ENCODE results near the gene OXLD1.
A peak's percentile ranks its signal among the peaks of the same experiment; 100 is the strongest.
"Not testable (repeated sequence)": the region's sequence is repeated elsewhere in the genome, so short reads cannot be mapped to it uniquely, and the experiment has no call there.

Gene OXLD1

DNA sequence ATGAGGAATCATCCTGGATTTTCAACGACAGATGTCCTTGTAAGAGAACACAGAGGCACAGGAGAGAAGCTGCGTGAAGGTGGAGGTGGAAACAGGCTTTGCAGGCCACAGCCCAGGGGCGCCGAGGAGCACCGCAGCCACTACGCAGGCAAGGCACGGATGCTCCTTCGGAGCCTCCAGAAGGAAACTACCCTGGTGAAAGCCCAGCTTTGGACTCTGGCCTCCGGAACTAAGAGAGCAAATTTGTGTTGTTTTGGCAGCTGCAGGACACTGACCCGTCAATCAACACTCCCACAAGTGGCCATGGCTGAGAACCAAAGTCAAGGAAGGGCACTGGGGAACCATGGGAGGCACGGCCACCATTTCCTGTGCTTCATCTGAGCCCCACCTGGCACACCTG is 13.7 kb upstream of the OXLD1 start:
- WGBS (ENCODE audit: extremely low coverage, insufficient coverage, low lambda C conversion rate) = no CpG with 5 or more reads among the region's 11 CpGs
- no peak overlapping the region for H2BK15ac ChIP-seq (replicated peaks; ENCODE audit: low read depth)
- no peak overlapping the region for H3K9ac ChIP-seq (ENCODE audit: low read length)
- no peak overlapping the region for H2AK5ac ChIP-seq (ENCODE audit: low read length)
- H3K18ac ChIP-seq (ENCODE audit: low read length) = no peak overlapping the region
- peaks cover 3% of the 10 kb centered on the region for H3K4me1 ChIP-seq (ENCODE audit: control insufficient read depth, low read depth, low read length)
- no peaks in the 10 kb centered on the region for H3K36me3 ChIP-seq (ENCODE audit: control insufficient read depth, insufficient read depth, low read length)
- H3K27me3 ChIP-seq (ENCODE audit: insufficient read depth, low read length, poor library complexity) = no peaks in the 10 kb centered on the region
- peaks cover 26% of the 10 kb centered on the region for H3K79me2 ChIP-seq (ENCODE audit: control insufficient read depth, insufficient read depth, low read length)
- H3K23ac ChIP-seq (ENCODE audit: low read length) = no peak overlapping the region
- H3K4me3 ChIP-seq (ENCODE audit: low read length) = no peak overlapping the region
- H3K79me1 ChIP-seq (ENCODE audit: low read length) = peaks cover 8% of the 10 kb centered on the region
- H4K8ac ChIP-seq (ENCODE audit: low read depth, low read length) = no peak overlapping the region
- H4K5ac ChIP-seq (ENCODE audit: low read length) = no peak overlapping the region
- no peak for DNase-seq
- H3K4me2 ChIP-seq (ENCODE audit: low read length) = no peak overlapping the region
- no peak overlapping the region for H3K56ac ChIP-seq (ENCODE audit: low read length)
- no peak overlapping the region for H3K4ac ChIP-seq (ENCODE audit: low read depth, low read length)
- H2BK5ac ChIP-seq (ENCODE audit: low read length) = no peak overlapping the region
- no peak overlapping the region for H2BK120ac ChIP-seq (ENCODE audit: low read depth, low read length)
- H3K27ac ChIP-seq (ENCODE audit: low read depth, low read length) = no peak overlapping the region

DNA sequence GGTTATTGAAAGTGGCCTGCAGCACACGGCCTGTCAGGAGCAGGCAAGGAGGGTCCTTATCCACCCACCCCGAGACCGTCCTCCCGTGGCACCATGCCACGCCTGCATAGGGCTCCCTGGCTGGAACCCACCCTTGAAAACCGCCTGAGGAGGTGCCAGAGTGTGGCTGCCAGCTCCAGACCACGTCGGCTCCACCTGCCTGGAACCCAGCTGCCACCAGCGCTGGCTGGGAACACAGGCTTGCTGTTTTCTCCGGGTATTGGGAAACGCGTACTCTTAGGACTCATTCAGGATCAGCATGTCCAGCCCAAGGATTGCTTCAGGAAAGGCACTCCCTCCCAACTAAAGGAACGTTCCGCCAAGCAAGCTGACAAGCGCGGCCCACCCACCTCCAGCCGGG is 10.5 kb upstream of the OXLD1 start:
- peaks cover 12% of the 10 kb centered on the region for H3K36me3 ChIP-seq (ENCODE audit: control insufficient read depth, insufficient read depth, low read length)
- no peak overlapping the region for H2BK5ac ChIP-seq (ENCODE audit: low read length)
- H2BK15ac ChIP-seq (replicated peaks; ENCODE audit: low read depth) = no peak overlapping the region
- H3K27ac ChIP-seq (ENCODE audit: low read depth, low read length) = no peak overlapping the region
- no peak overlapping the region for H3K4me2 ChIP-seq (ENCODE audit: low read length)
- no peaks in the 10 kb centered on the region for H3K27me3 ChIP-seq (ENCODE audit: insufficient read depth, low read length, poor library complexity)
- H3K79me1 ChIP-seq (ENCODE audit: low read length) = peaks cover 2% of the 10 kb centered on the region
- H3K4ac ChIP-seq (ENCODE audit: low read depth, low read length) = no peak overlapping the region
- DNase-seq = no peak
- no CpG with 5 or more reads among the region's 17 CpGs for WGBS (ENCODE audit: extremely low coverage, insufficient coverage, low lambda C conversion rate)
- no peak overlapping the region for H2BK120ac ChIP-seq (ENCODE audit: low read depth, low read length)
- peaks cover 3% of the 10 kb centered on the region for H3K79me2 ChIP-seq (ENCODE audit: control insufficient read depth, insufficient read depth, low read length)
- no peak overlapping the region for H4K8ac ChIP-seq (ENCODE audit: low read depth, low read length)
- H3K9ac ChIP-seq (ENCODE audit: low read length) = no peak overlapping the region
- H3K18ac ChIP-seq (ENCODE audit: low read length) = no peak overlapping the region
- no peak overlapping the region for H3K56ac ChIP-seq (ENCODE audit: low read length)
- no peak overlapping the region for H2AK5ac ChIP-seq (ENCODE audit: low read length)
- H3K4me1 ChIP-seq (ENCODE audit: control insufficient read depth, low read depth, low read length) = no peaks in the 10 kb centered on the region
- no peak overlapping the region for H4K5ac ChIP-seq (ENCODE audit: low read length)
- no peak overlapping the region for H3K23ac ChIP-seq (ENCODE audit: low read length)
- no peak overlapping the region for H3K4me3 ChIP-seq (ENCODE audit: low read length)

DNA sequence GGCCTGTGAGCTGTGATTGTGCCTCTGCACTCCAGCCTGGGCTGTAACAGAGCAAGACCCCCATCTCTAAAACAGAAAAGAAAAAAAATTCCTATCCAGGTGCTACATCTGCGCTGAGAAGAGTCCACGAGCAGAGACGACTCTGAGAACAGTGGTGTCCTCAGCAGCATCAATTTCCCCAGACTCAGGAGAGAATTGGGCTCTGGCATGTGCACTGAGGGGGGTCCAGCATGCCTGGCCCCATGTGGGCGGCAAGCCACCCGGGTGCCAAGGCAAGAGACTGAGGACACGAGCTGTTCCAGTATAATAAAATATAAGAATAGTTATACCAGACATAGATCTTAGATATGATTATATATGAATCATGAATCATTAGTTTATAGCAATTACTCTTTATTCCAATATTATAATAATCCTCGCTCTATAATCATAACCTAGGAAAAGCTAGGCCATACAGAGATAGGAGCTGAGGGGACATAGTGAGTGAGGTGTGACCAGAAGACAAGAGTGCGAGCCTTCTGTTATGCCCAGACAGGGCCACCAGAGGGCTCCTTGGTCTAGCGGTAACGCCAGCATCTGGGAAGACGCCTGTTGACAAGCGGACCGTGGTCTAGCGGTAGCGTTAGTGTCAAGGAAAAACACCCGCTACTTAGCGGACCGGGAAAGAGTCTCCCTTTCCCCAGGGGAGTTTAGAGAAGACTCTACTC is 9.3 kb upstream of the OXLD1 start:
- WGBS (ENCODE audit: extremely low coverage, insufficient coverage, low lambda C conversion rate) = no CpG with 5 or more reads among the region's 18 CpGs
- not testable (repeated sequence) for H2BK15ac ChIP-seq (replicated peaks; ENCODE audit: low read depth); H2BK5ac ChIP-seq (ENCODE audit: low read length); H3K79me2 ChIP-seq (ENCODE audit: control insufficient read depth, insufficient read depth, low read length); H3K4me2 ChIP-seq (ENCODE audit: low read length); H4K5ac ChIP-seq (ENCODE audit: low read length); H3K27me3 ChIP-seq (ENCODE audit: insufficient read depth, low read length, poor library complexity); H3K27ac ChIP-seq (ENCODE audit: low read depth, low read length); H4K8ac ChIP-seq (ENCODE audit: low read depth, low read length); H2AK5ac ChIP-seq (ENCODE audit: low read length); H3K4ac ChIP-seq (ENCODE audit: low read depth, low read length); H3K56ac ChIP-seq (ENCODE audit: low read length); H3K9ac ChIP-seq (ENCODE audit: low read length); H2BK120ac ChIP-seq (ENCODE audit: low read depth, low read length); H3K4me3 ChIP-seq (ENCODE audit: low read length); H3K23ac ChIP-seq (ENCODE audit: low read length); H3K79me1 ChIP-seq (ENCODE audit: low read length); H3K18ac ChIP-seq (ENCODE audit: low read length); H3K4me1 ChIP-seq (ENCODE audit: control insufficient read depth, low read depth, low read length)
- peak; percentile 38 for DNase-seq
- H3K36me3 ChIP-seq (ENCODE audit: control insufficient read depth, insufficient read depth, low read length) = peaks cover 15% of the 10 kb centered on the region

DNA sequence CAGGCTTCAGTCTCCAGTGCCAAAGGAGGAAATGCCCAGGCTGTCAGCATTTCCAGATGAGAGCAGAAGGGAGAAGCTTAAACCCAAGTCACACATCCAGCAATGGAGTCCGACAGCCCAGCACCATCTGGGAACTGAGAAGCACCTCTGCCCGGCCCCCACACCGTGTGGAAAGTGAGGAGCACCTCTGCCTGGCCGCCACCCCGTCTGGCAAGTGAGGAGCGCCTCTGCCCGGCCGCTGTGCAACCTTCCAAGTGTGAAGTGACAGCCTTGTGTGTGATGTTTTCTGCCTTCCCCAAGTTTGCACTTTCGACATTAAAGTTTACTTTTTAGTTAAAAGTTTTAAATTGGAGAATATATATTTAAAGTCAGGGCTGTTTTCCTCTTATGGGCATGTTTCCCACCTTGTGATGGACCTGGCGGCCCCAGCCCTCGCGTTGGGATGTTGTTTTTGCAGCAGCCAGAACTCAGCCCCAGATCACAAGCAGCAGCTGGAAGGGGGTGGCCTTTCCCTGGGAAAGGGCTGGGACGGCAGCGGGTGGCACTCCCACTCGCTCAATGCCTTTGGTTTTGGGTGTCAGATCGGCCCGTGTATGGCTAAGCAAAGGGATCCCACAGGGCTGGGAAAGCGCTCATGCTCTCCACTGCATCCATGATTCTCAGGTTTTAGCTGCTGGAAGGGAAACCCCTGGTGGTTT is 7.3 kb upstream of the OXLD1 start:
- no peak overlapping the region for H4K5ac ChIP-seq (ENCODE audit: low read length)
- H2BK120ac ChIP-seq (ENCODE audit: low read depth, low read length) = no peak overlapping the region
- H3K79me1 ChIP-seq (ENCODE audit: low read length) = peaks cover 5% of the 10 kb centered on the region
- no peak overlapping the region for H3K23ac ChIP-seq (ENCODE audit: low read length)
- no peaks in the 10 kb centered on the region for H3K27me3 ChIP-seq (ENCODE audit: insufficient read depth, low read length, poor library complexity)
- H3K56ac ChIP-seq (ENCODE audit: low read length) = no peak overlapping the region
- no CpG with 5 or more reads among the region's 18 CpGs for WGBS (ENCODE audit: extremely low coverage, insufficient coverage, low lambda C conversion rate)
- no peak for DNase-seq
- H3K4ac ChIP-seq (ENCODE audit: low read depth, low read length) = no peak overlapping the region
- H3K27ac ChIP-seq (ENCODE audit: low read depth, low read length) = no peak overlapping the region
- no peak overlapping the region for H2BK5ac ChIP-seq (ENCODE audit: low read length)
- peaks cover 19% of the 10 kb centered on the region for H3K36me3 ChIP-seq (ENCODE audit: control insufficient read depth, insufficient read depth, low read length)
- no peak overlapping the region for H4K8ac ChIP-seq (ENCODE audit: low read depth, low read length)
- H2AK5ac ChIP-seq (ENCODE audit: low read length) = no peak overlapping the region
- no peak overlapping the region for H3K4me3 ChIP-seq (ENCODE audit: low read length)
- no peak overlapping the region for H3K4me2 ChIP-seq (ENCODE audit: low read length)
- no peak overlapping the region for H3K9ac ChIP-seq (ENCODE audit: low read length)
- H2BK15ac ChIP-seq (replicated peaks; ENCODE audit: low read depth) = no peak overlapping the region
- H3K18ac ChIP-seq (ENCODE audit: low read length) = no peak overlapping the region
- H3K79me2 ChIP-seq (ENCODE audit: control insufficient read depth, insufficient read depth, low read length) = no peaks in the 10 kb centered on the region
- H3K4me1 ChIP-seq (ENCODE audit: control insufficient read depth, low read depth, low read length) = no peaks in the 10 kb centered on the region

DNA sequence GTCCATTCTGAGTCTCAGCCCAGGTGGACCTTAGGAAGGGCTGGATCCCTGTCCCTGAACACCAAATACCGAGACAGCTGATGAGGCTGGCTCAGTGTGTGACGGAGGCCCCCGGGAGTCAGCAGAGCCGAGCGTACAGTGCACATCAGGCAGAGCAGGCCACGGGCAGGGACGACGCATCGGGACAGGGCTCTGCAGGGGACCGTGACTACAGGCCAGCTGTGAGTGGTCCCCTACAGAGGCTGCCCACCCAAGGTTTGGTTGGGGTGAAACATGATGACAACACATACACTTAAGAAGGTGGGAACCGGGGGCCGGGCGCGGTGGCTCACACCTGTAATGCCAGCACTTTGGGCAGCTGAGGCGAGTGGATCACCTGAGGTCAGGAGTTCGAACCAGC is 6.5 kb upstream of the OXLD1 start:
- no peak overlapping the region for H2AK5ac ChIP-seq (ENCODE audit: low read length)
- no peak overlapping the region for H4K5ac ChIP-seq (ENCODE audit: low read length)
- peaks cover 2% of the 10 kb centered on the region for H3K4me1 ChIP-seq (ENCODE audit: control insufficient read depth, low read depth, low read length)
- H3K27me3 ChIP-seq (ENCODE audit: insufficient read depth, low read length, poor library complexity) = no peaks in the 10 kb centered on the region
- no peak overlapping the region for H3K23ac ChIP-seq (ENCODE audit: low read length)
- H3K36me3 ChIP-seq (ENCODE audit: control insufficient read depth, insufficient read depth, low read length) = peaks cover 22% of the 10 kb centered on the region
- peaks cover 6% of the 10 kb centered on the region for H3K79me2 ChIP-seq (ENCODE audit: control insufficient read depth, insufficient read depth, low read length)
- H3K4me3 ChIP-seq (ENCODE audit: low read length) = no peak overlapping the region
- no peak overlapping the region for H3K4me2 ChIP-seq (ENCODE audit: low read length)
- no peak overlapping the region for H3K9ac ChIP-seq (ENCODE audit: low read length)
- H3K79me1 ChIP-seq (ENCODE audit: low read length) = peaks cover 10% of the 10 kb centered on the region
- no CpG with 5 or more reads among the region's 16 CpGs for WGBS (ENCODE audit: extremely low coverage, insufficient coverage, low lambda C conversion rate)
- H3K56ac ChIP-seq (ENCODE audit: low read length) = no peak overlapping the region
- H3K18ac ChIP-seq (ENCODE audit: low read length) = no peak overlapping the region
- no peak overlapping the region for H2BK120ac ChIP-seq (ENCODE audit: low read depth, low read length)
- no peak overlapping the region for H3K27ac ChIP-seq (ENCODE audit: low read depth, low read length)
- H3K4ac ChIP-seq (ENCODE audit: low read depth, low read length) = no peak overlapping the region
- H2BK15ac ChIP-seq (replicated peaks; ENCODE audit: low read depth) = no peak overlapping the region
- H4K8ac ChIP-seq (ENCODE audit: low read depth, low read length) = no peak overlapping the region
- H2BK5ac ChIP-seq (ENCODE audit: low read length) = no peak overlapping the region
- no peak for DNase-seq

Measured in mesendoderm (in vitro differentiated cells).